SJCRH30 (cell line): ENCODE measurements around the gene UROC1. TPM values are rescaled to one million over a fixed set of nuclear protein-coding genes. Genes with fewer than 3 reads are reported as not detected.

Experiments
- DNase-seq, 2 experiments: peaks; one replicate each; pipeline ENCODE4 v3.0.0-alpha.2; 2015 to 2020
- H3K27ac ChIP-seq: fragments of 250-450 bp; sonication (Bioruptor Pico); 2 replicates; pipeline ENCODE4 v1.5.1; 2020; ENCODE audit warnings: mild to moderate bottlenecking, moderate library complexity
- H3K27me3 ChIP-seq: fragments of 250-450 bp; sonication (Bioruptor Pico); 2 replicates; pipeline ENCODE4 v1.5.1; 2020; ENCODE audit warnings: mild to moderate bottlenecking, moderate library complexity
- H3K36me3 ChIP-seq: fragments of 250-450 bp; sonication (Bioruptor Pico); 2 replicates; pipeline ENCODE4 v1.5.1; 2020; ENCODE audit warnings: mild to moderate bottlenecking, moderate library complexity
- H3K4me1 ChIP-seq: fragments of 250-450 bp; sonication (Bioruptor Pico); 2 replicates; pipeline ENCODE4 v1.5.1; 2020; ENCODE audit warnings: mild to moderate bottlenecking, moderate library complexity
- H3K4me3 ChIP-seq: fragments of 250-450 bp; sonication (Bioruptor Pico); 2 replicates; pipeline ENCODE4 v1.5.1; 2020; ENCODE audit warnings: mild to moderate bottlenecking, moderate library complexity
- H3K9me3 ChIP-seq: fragments of 250-450 bp; sonication (Bioruptor Pico); replicated peaks from 2 replicates; pipeline ENCODE4 v1.5.1; 2020; ENCODE audit warnings: mild to moderate bottlenecking, moderate library complexity
- total RNA-seq: library from RNA; depleted of rRNA; stranded (reverse); fragments of >200 nt; shearing (Covaris generic); gene quantifications from 2 replicates; pipeline ENCODE4 v1.2.3, GENCODE V29; 2014; rRNA removed

The UROC1 gene
- total RNA-seq, 1 experiment from 2014 or later, result not detected

GRCh38 chr3:126432361-126433104, 85.0 kb downstream of the UROC1 start:
- H3K27ac ChIP-seq, result no peak overlapping the region
- H3K9me3 ChIP-seq, result no peaks in the 10 kb centered on the region
- no peaks in the 10 kb centered on the region for H3K27me3 ChIP-seq
- no peak for DNase-seq
- H3K4me1 ChIP-seq, result no peaks in the 10 kb centered on the region
- H3K4me3 ChIP-seq, result no peak overlapping the region
- H3K36me3 ChIP-seq, result no peaks in the 10 kb centered on the region

Other genes starting within 250 kb of the UROC1 start
- 3.2 and 3.3 TPM in 2 replicates for gene KLF15, start 160.4 kb downstream of the UROC1 start, total RNA-seq
- gene CFAP100, start 122.9 kb downstream of the UROC1 start, total RNA-seq, result not detected in 2 replicates
- gene ZXDC, start 41.9 kb downstream of the UROC1 start, total RNA-seq, result 15.9 and 17.2 TPM in 2 replicates
- gene CHST13, start 6.4 kb upstream of the UROC1 start, total RNA-seq, result not detected in 2 replicates
- not detected in 2 replicates for gene C3orf22, start 41.2 kb upstream of the UROC1 start, total RNA-seq
- gene TXNRD3, start 137.4 kb upstream of the UROC1 start, total RNA-seq, result 2.3 and 2.7 TPM in 2 replicates
- 24.2 and 24.4 TPM in 2 replicates for gene CHCHD6, start 186.5 kb upstream of the UROC1 start, total RNA-seq